ENCODE data around the gene PRICKLE2.

Gene PRICKLE2

GRCh38 chr3:64125561-64125960 lies 99.7 kb downstream of the PRICKLE2 start:
- no peak for DNase-seq

DNA sequence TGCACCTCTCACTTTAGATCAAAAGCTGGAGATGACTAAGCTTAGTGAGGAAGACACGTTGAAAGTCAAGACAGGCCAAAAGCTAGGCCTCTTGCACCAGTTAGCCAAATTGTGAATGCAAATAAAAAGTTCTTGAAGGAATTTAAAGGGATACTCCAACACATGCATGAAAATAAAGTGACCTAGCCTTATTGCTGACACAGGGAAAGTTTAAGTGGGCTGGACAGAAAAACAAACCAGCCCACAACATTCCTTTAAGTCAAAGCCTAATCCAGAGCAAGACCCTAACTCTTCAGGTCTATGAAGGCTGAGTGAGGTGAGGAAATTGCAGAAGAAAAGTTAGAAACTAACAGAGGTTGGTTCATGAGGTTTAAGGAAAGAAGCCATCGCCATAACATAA lies 101.3 kb downstream of the PRICKLE2 start:
- no peak for DNase-seq

DNA sequence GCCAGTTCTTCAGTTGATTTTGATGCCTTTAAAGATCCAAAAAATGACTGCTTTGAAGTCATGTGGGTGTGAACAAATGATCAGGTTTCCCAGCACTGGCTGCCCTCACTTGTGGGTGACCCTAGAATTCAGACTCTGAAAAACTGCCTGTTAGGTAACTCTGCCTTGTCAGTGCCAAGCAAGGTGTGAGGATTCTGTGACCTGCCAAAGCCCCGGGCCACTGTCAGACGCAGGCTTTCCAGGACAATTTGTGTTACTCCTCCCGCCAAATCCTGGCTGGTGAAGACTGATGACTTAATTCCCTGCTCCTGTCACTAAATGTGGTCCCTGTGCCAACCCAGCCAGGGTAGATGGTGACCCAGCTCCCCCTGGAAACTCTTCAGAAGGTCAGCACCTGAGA lies 102.8 kb downstream of the PRICKLE2 start:
- no peak for DNase-seq

- no peak for DNase-seq
Observed at GRCh38 chr3:64121750-64122311, 103.4 kb downstream of the PRICKLE2 start.

GRCh38 chr3:64120876-64121275 lies 104.4 kb downstream of the PRICKLE2 start:
- DNase-seq = no peak

DNA sequence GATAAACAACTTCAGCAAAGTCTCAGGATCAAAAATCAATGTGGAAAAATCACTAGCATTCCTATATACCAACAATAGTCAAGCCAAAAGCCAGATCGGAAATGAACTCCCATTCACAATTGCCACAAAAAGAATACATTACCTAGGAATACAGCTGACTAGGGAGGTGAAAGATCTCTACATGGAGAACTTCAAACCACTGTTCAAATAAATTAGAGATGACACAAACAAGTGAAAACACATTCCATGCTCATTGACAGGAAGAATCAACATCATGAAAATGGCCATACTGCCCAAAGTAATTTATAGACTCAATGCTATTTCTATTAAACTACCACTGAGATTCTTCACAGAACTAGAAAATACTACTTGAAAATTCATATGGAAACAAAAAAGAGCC lies 107.8 kb downstream of the PRICKLE2 start:
- DNase-seq = no peak

GRCh38 chr3:64114651-64115050 lies 110.6 kb downstream of the PRICKLE2 start:
- DNase-seq = no peak

GRCh38 chr3:64111872-64112271 lies 113.4 kb downstream of the PRICKLE2 start:
- no peak for DNase-seq

GRCh38 chr3:64111083-64111482 lies 114.2 kb downstream of the PRICKLE2 start:
- DNase-seq = no peak

- DNase-seq = no peak
Observed at GRCh38 chr3:64110071-64110470, 115.2 kb downstream of the PRICKLE2 start.

DNA sequence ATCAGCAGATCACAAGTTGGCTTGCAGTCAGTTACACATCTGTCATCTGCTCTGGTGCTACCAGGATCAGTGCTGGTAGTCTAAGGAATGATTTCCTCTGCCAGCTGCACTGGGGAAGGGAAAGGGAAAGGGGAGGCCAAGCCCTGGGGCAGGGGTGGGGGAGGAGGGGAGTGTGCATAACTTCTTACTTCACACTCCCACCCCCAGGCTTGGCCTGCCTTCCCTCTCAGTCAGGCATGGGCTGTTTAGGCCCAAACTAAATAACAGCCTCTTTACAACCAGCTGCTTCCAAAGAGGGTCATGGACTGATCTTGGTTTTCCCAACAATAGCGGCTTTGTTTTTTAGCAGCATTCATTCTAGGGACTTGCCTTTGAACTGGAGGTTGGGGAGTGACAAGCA lies 115.8 kb downstream of the PRICKLE2 start:
- DNase-seq = no peak

DNA sequence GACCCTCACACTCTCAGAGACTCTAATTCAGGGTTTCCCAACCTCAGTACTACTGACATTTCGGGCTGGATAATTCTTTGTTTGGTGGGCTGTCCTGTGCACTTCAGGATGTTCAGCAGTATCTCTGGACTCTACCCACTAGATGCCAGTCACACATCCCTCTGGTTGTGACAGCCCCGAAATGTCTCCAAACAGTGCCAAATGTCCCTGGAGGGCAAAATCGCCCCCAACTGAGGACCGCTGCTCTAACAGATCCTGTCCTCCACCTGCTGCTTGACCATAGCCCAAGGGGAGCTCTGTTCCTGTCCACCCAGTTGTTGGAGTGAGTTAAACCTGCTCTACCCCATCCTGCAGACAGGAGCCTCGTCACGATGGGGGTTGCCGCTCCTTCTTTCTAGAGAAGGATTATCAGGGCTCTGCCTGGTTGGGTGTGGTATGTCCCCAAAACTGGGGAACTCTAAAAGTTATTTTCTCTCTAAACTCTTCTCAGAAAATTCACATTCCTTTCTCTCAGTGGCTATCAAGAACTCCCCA lies 116.4 kb downstream of the PRICKLE2 start:
- DNase-seq = no peak

GRCh38 chr3:64108231-64108630 lies 117.0 kb downstream of the PRICKLE2 start:
- DNase-seq = no peak

GRCh38 chr3:64107190-64107589 lies 118.1 kb downstream of the PRICKLE2 start:
- DNase-seq = no peak

DNA sequence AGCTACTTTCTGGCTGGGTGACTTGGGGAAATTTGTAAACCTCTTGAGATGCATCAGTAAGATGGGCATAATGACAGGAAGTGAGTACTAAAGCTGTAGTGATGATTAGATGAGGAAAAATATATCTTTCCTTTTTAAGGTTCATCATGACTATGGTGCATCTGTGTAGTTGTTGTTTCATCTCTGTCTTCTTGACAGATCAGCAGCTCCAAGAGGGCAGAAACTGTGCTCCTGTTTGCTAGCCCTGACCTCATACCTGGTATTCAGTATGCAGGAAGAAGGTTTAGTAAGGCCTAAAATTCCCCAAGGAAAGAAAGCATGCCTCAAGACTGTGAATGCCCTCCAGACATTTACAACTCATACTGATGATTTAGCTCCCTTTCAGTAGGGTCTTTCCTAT lies 119.5 kb downstream of the PRICKLE2 start:
- no peak for DNase-seq

- DNase-seq = no peak
Observed at GRCh38 chr3:64104691-64105111, 120.6 kb downstream of the PRICKLE2 start.

- no peak for DNase-seq
Observed at GRCh38 chr3:64104006-64104405, 121.3 kb downstream of the PRICKLE2 start.

DNA sequence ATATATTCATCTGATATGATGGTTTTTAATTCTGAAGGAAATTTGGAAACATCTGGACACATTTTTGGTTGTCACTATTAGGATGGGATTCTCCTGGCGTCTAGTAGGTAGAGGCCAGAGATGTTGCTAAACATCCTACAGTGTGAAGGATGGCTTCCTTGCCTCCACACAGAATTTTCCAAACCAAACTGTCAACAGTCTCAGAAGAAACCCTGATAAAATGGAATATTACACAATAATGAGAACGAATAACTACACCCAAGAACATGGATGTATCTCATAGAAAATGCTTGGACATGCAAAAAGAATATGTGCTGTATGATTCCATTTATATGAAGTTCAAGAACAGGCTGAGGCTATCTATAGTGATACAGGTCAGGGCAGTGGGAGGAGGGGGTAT lies 122.1 kb downstream of the PRICKLE2 start:
- no peak for DNase-seq

GRCh38 chr3:64102147-64102546 lies 123.1 kb downstream of the PRICKLE2 start:
- no peak for DNase-seq

DNA sequence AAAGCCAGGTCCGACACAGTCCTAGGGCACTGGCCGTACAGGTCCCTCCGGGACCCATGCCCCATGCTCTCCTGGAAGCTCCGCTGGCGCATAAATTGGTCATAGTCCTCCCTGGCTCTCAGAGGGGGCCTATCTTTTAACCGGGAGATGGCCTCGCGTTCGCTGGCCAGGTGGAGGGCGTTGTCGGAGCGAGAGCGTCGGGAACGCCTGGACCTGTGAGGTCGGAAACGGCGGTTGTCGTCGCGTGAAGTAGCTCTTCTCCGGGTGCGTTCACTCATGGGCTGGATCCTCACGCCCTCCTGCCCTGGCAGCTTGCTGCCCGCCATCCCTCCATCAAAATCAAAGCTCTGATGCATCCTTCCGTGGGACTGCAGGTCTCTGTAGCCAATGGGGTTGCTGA lies 126.0 kb downstream of the PRICKLE2 start:
- DNase-seq = no peak

GRCh38 chr3:64098670-64099069 lies 126.6 kb downstream of the PRICKLE2 start:
- DNase-seq = no peak

DNA sequence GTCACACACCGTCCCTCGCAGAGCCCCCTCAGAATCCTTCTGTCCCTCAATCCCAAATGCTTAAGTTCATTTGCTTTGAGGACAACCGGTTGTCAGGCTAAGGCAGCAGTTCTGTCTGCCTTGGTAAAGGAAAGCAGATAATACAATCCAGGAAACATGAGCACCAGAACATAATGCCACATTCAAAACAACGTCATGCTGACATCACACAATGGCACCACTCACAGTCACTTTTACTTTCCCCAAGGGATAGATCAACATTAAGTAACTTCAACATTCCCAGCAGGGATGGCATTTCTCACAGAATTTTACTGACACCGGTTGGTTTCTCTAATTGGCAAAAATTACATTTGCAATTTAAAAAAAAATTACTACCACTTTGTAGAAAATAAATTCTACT lies 127.3 kb downstream of the PRICKLE2 start:
- DNase-seq = no peak

GRCh38 chr3:64095802-64096201 lies 129.5 kb downstream of the PRICKLE2 start:
- no peak for DNase-seq

GRCh38 chr3:64094713-64095079 lies 130.6 kb downstream of the PRICKLE2 start:
- DNase-seq = no peak
